Mammary epithelial cell (primary cell): ENCODE data around the gene COIL.

Source experiments
- CTCF ChIP-seq, 2 donors: IDR thresholded peaks in 1 of 2; conservative IDR thresholded peaks in 1 of 2; 2 replicates each; pipeline ENCODE4 v1.5.1; 2011 to 2012; ENCODE audit warnings: inconsistent platforms in 2 of 2, low read length in 2 of 2, mild to moderate bottlenecking in 2 of 2, control low read depth in 1 of 2, low read depth in 1 of 2; ENCODE audit not compliant: insufficient read depth in 1 of 2; ENCODE audit errors: extremely low read depth in 1 of 2
- EZH2 ChIP-seq: IDR thresholded peaks from 2 replicates; pipeline ENCODE4 v1.6.1; 2012; ENCODE audit warnings: low read length, inconsistent platforms, borderline replicate concordance

- TF ChIP-seq CTCF (conservative IDR thresholded peaks at IDR 0.05 in 1 of 2, IDR thresholded peaks at IDR 0.05 in 1 of 2; ENCODE audit: extremely low read depth in 1 of 2, insufficient read depth in 1 of 2, low read depth in 1 of 2, low read length in 2 of 2) (no peak), EZH2 (no peak)
These were observed 68.5 kb downstream of the COIL start for GRCh38 chr17:56892333-56892732.
